Skin epidermis (tissue), 12 donors: ENCODE results near the gene ARHGAP4.

ENCODE experiments used
- H3K27ac ChIP-seq, 21 experiments: fragments of 200-600 bp; sonication (generic) in 11 of 21; one replicate each; pipeline ENCODE4 v1.5.0; 2020; ENCODE audit warnings: mild to moderate bottlenecking in 3 of 21, inconsistent platforms in 2 of 21, moderate library complexity in 2 of 21
- H3K4me3 ChIP-seq, 7 experiments: fragments of 200-600 bp; sonication (generic) in 2 of 7; one replicate each; pipeline ENCODE4 v1.5.0; 2020; ENCODE audit warnings: inconsistent platforms in 2 of 7, mild to moderate bottlenecking in 2 of 7, moderate library complexity in 1 of 7

Gene ARHGAP4

DNA sequence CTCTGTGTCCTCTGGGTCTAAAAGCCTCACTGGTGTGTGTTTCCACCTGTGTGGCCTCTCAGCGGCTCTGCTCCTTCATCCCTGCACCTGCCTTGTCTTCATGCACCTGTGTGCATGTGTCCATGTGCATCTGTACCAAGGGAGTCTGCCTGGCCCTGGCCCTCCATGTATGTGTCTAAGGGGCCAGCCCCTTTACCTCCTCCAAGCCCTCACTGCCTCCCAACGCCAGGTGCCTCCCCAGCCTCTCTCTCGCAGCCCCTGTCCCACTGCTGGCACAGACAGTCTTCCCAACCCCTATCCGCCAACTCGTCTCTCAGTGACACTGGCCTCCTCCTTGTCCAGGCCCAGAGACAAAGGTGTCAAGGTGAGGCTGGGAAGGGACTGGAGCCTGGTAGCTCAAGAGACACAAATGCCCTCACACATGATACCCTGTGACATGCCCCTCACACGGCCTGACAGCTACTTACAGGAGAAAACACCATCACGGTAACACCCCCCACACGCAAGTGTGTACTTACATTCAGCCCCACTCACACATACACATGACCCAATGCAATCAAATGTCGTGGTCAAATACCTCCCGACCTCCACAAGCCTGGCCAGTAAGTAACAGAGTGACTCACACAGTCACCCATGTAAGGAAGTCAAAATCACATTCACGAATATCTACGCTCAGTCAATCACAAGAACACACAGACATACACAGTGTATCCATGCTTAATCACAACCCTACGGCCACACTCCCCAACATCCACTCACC is 51.5 kb downstream of the ARHGAP4 start:
- Histone ChIP-seq H3K27ac (no peak overlapping the region), H3K4me3 (no peak overlapping the region)

DNA sequence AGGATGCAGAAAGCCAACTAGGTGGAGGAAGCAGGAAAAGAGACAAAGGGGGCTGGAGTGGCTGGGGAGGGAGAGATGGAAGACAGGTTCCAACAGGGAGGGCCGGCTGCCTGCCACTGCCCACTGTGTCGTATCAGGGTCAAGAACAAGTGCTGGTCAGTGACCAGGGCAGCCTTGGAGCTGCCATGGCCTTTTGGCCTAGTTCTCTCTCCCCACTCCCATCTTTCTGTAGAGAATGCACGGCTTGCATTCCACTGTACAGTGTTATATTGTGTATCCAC is 52.0 kb downstream of the ARHGAP4 start:
- no peak overlapping the region for H3K27ac ChIP-seq

DNA sequence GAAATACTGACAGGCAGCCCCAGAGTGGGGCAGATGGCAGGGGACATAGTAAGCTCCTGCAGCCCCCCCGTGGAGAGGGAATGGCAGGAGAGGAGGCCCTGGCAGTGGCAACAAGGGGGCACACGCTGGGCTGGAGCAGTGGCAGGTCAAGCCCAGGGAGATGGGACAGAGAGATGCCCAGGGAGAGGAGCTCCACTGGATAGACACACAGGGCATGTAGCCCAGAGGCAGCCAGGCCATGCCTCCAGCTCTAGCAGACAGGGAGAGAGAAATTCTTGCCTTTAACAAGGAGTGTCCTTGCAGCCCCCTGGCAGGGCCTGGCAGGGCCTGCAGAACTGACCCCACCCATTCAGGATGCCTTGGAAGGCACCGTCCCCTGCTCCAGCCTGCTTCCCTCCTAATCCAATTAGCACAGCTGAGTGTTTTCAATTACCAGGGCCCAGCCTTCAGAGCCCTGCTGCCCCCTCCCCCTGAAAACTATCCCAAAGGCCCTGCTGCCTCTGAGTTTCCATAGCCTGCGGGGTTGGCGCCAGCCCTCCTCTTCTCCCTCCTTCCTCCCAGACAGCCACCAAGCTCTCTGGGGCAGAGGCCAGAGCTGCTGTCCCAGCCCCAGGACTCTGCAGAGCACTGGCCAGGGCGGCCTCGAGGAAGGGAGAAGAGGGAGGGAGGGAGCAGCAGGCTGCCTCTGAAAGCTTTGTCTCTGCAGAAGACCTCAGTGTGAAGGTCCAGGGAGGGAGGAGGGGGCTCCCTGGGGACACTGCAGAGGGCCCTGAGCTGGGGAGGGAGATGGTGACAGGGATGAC is 52.6 kb downstream of the ARHGAP4 start:
- H3K27ac ChIP-seq, result no peak overlapping the region
- no peak overlapping the region for H3K4me3 ChIP-seq

More for the DNA sequence above, 52.0 kb downstream of the ARHGAP4 start:
- no peak overlapping the region for H3K4me3 ChIP-seq

DNA sequence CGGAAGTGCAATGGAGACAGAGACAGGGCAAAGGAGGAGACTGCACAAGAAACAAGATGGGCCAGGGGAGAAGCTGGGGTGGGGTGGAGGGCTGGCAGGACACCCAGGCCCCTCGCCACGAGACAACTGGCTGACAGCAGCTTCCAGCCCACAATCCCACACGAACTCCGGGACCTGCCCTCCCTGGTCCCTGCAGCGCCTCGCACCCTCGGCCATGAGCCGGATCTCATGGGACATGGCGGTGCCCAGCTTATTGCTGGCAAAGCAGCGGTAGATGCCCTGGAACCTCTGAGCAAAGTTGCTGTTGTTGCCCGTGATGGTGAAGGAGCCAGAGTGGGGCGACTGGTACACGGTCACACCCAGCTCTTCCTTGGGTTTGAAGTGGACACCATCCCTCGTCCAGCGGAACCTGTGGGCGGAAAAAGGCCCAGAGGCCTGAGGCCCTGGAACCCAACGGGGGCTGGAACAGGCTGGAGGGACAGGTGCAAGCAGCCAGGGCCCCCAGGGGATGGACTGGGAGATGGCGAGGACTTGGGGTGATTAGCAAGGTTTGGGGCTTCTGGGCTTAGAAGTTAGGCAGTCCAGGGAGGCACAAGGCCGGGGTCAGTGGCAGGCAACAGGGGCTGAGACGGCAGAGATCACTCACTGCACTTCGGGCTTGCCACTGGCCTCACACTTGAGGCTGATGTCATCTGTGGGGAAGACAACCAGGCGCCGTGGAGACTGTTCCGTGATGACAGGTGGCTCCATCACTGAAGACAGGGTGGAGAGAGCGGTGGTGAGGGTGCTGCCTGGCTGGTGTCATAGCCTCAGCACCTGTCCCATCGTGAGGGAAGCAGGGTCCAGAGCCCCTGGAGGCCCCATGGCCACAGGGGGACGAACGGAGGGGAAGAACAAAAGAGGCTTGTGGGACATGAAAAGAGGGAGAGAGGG is 53.9 kb downstream of the ARHGAP4 start:
- Histone ChIP-seq H3K4me3 (no peak overlapping the region), H3K27ac (no peak overlapping the region)

DNA sequence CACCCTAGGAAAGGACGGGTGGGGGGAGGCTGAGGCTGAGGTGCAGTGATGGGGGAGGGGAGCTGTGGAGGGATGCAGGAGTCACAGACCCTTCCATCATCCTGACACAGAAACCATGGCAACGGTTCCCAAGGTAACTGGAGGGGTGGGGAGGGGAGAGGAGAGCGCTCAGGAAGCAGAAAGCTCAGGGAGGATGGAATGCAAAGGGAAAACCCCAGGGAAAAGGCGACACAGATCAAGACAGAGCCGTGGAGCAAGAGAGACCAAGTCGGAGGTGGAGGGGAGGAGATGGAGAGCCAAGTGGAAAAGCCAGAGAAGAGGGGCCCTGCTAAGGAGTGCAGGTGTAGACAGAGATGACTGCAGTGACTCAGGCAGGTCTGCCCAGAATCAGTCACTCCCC is 54.6 kb downstream of the ARHGAP4 start:
- Histone ChIP-seq H3K4me3 (no peak overlapping the region), H3K27ac (no peak overlapping the region)

DNA sequence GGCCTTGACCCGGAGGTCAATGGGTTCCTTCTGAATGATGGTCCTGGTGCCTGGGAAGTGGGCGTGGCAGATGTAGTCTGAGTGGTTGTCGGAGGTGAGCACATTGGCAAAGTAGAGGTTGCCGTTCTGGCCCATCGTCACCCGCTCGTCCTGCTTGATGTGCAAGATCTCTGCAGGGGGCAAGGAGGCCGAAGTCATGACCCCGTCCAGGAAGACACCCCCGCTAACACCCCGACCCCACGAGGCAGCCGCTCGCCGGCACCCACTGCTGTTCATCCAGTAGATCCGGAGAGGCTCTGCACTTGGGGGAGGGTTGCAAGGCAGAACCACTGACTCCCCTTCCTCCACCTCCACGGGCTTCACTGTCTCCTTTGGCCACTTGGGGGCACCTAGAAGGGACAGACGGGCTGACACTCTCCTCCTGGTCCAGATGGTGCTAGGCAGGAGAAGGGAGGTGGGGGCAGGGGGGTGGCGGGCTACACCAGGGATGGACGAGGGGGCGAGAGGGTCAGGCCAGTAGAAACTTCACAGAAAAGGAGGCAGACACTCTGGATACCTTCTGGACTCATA is 55.2 kb downstream of the ARHGAP4 start:
- no peak overlapping the region for H3K4me3 ChIP-seq

DNA sequence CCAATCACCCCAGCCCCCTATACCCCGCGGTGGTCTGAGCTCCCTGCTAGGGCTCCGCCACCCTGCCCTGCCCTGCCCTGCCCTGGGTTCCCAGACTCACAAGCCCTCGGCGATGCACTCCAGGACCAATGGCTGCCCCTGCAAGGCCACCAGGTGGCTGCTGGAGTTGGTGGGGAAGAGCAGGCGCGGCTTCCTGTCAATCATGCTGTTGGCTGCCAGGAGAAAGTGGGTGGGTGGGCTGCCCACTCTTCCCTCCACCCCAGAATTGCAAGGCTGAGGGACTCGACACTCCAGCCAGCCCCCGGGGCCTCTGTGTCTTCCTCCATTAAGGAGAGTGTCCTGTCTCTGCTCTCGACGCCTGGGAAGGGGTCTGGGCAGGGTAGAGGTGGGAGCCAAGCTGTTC is 55.8 kb downstream of the ARHGAP4 start:
- no peak overlapping the region for H3K4me3 ChIP-seq
- H3K27ac ChIP-seq, result no peak overlapping the region

More for the DNA sequence above, 55.2 kb downstream of the ARHGAP4 start:
- H3K27ac ChIP-seq, result no peak overlapping the region

DNA sequence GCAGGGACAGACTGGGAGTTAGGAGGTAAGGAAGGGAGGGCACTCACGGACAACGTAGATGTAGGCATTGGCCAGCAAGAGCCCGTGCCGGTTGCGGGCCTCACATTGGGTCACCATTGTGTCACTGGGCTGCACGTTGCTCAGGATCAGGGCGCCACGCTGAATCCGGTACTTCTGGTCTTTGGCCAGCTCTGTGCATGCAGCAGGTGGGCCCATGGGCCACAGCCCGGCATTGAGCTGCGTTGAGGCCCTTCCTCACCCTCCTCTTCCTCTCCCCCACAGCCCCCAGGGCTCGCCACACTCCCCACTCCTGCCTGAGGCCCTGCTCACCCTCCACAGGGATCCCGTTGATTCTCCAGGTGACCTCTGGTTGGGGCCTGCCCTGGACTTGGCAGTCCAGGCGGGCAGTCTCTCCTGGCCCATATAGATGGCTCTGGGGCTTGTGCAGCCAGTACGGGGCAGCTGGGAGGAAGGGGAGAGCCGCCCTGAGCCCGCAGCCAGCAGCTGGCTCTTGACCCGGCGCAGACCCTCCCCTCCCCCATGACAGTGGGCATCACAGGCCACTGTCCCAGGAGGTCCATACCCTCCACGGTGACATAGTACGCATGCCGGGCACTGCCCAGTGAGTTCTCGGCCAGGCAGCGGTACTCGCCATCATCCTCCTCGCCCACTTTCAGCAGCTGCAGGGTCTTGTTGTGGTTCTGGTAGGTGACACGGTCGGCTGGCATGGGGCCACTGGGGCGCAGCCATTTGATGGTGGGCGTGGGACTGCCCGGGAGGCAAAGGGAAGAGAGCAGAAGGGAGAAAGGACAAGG is 56.4 kb downstream of the ARHGAP4 start:
- Histone ChIP-seq H3K27ac (no peak overlapping the region), H3K4me3 (no peak overlapping the region)

DNA sequence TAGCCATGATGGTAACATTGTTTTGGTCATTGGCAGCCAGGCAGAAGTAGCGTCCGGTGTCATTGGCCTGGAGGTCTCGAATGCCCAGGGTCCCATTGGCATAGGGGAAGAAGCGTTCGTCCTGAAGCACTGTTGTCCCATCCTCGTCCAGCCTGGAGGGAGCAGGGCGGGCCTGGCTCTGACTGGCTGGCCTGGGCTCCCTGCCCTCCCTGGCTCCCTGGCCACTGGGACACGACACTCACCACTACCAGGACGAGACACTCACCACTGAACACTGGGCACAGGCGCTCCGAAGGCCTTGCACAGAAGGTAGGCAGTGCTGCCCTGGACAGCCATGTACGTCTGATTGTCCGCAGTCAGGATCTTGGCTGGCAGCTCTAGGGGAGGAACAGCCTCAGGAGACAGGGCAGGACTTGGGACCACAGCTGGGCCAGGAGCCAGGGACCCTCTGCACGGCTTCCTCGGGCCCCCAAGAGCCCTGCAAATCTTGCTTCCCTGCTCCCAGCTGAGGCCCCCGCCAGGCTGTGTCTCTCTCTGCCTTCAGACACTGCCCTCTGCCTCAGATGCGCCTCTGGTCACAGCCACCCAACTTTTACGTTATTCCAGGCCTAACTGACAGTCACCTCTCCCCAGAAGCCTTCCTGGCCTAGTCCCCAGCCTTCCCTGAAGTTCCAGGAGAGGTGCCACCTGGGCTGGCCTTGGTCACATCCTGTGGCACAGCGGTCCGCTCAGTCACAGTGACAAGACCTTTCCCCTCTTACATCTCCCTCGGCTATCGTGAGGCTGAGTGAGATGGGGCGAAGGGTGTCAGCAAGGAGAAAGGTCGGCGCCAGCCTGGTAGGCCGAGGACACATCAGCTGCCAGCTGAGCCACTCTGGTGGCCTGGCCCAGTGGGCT is 57.2 kb downstream of the ARHGAP4 start:
- Histone ChIP-seq H3K4me3 (no peak overlapping the region), H3K27ac (no peak overlapping the region)

DNA sequence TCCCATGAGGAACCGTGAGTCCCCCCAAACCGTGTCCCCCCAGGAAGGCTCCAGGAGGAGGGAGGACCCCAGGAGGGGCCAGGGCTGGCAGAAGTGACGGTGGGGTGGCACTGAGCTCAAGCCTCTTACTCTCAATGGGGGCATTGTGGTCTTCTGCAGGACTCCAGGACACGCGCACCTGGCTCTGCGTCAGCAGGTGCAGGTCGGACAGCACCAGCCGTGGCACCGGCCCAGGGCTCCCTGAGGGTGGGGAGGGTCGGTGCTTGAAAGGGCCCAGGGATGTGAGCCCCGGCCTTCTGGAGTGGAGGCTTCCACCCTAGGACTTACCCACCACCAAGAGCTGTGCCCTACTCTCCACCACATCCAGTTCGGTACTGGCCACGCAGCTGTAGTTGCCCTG is 58.4 kb downstream of the ARHGAP4 start:
- H3K4me3 ChIP-seq, result no peak overlapping the region
- H3K27ac ChIP-seq, result no peak overlapping the region

DNA sequence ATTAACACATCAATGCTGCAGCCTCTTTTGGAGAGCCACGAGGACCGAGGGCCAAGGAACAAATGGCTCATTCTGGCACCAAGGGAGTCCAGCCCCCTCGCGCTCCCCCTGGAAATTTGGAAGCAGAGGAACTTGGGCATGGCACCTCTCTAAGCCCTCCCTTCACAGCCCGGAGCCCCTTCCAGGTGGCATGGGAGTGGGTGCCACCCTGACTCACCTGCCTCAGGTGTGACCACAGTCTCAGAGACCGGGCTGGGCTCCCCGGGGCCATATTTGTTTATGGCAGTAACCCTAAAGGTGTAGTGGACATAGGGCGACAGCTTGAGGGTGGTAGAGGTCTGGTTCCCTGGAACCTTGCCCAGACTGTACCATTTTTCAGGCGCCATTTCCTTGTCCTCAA is 58.9 kb downstream of the ARHGAP4 start:
- H3K27ac ChIP-seq, result no peak overlapping the region
- H3K4me3 ChIP-seq, result no peak overlapping the region

DNA sequence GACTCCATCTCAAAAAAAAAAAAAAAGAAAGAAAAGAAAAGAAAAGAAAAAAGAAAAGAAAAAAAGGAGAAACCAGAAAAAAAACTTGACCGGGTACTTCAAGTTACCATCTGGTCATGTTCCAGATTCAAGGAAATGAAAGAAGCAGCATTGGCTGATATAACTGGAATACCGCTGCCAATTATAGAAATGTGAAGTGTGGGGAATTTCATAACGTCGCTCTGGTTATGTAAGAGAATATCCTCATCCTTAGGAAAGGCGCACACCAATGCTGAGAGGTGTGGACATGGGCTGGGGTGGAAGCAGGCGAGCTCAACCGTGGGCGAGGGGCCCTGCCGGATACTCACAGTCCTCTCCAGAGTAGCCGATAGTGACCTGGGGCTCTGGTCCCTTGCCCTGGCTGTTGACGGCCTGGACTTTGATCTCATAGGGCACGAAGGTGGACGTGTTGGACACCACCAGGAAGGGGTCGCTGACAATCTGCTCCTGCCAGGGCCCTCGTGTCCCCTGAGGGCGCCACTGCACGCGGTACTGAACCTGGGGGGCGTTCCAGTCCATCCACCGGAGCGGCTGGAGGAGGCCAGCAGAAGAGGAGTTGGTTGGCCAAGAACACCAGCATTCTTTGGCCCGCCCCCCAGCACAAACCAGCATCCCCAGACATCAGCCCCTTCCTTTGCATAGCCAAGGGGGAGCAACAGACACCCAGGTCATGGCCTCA is 59.6 kb downstream of the ARHGAP4 start:
- no peak overlapping the region for H3K4me3 ChIP-seq
- no peak overlapping the region for H3K27ac ChIP-seq

DNA sequence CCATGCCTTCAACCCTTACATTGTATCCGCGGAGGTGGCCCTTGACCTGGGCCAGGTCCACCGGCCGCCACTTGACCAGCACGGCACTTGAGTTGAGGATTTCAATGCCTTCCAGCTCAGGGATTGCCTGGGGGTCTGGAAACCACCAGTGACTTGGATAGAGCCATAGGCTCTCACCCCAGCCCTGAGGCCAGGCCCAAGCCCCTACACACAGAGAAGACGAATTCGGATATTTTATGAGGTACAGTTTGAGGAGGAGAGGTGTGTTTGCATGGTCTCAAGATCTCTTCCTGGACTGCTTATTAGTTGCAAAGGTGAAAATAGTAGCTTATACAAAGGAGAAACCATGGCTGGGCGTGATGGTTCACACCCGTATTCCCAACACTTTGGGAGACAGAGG is 60.4 kb downstream of the ARHGAP4 start:
- Histone ChIP-seq H3K27ac (no peak overlapping the region), H3K4me3 (no peak overlapping the region)

DNA sequence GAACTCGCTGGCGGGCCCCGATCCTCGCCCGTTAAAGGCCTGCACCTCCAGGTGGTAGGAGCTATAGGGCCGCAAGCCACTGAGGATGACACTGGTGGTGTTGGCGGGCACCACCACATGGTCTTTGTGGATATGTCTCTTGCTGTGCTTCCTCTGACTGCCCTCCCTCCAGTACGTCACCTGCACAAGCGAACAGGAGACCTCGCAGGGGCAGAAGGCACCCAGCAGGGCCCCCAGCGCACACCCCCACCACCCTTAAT is 60.8 kb downstream of the ARHGAP4 start:
- no peak overlapping the region for H3K4me3 ChIP-seq
- no peak overlapping the region for H3K27ac ChIP-seq

DNA sequence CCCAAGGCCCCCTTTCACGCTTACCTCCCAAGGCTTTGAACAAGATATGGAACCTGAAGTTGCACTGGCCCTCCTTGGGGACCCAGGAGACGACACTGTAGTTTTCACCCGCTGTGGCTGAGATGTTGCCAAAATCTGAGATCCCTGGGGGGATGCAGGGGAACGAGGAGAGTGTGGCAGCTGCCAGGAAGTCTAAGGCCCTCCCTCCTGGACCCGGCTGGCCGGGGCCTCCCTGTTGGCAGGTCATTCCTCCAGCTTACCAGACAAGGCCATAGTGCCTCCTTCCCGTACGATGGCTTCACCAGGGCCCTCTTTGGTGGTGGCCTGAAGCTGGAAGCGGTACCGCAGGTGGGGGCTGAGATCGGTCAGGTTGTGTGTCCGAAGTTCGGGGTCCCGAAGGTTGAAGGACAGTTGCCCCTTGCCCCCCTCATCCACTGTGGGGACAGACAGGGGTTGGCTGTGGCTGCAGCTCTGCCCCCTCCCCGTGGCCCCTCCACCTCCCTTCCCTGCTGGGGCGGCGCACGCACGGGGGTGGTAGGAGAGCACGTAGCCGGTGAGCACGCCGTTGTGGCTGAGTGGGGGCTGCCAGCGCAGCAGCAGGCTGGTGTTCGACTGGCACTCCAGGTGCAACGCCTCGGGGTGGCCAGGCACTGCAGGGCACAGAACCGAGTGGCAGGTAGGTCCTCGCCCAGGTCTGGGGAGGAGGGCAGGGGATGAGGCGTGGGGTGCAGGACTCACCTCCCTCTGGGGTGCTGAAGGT is 61.3 kb downstream of the ARHGAP4 start:
- Histone ChIP-seq H3K4me3 (no peak overlapping the region), H3K27ac (no peak overlapping the region)

DNA sequence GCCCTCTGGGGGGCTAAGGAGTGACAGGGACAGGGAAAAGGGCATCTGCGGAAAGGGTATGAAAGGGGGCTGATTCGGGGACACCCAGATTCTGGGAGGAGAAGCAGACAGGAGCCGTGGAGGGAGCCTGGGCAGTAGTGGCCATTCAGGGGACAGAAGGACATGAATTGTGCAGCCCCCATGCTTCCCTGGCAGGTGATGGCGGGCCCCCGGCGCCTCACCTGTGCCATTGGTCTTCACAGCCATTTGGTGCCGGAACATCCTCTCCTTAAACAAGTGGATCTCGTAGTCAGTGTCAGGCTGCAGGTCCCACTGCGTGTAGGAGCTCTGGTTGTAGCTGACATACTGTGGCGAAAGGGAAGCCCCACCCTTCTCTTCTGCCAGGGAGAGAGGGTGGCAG is 62.0 kb downstream of the ARHGAP4 start:
- no peak overlapping the region for H3K4me3 ChIP-seq
- H3K27ac ChIP-seq, result no peak overlapping the region

DNA sequence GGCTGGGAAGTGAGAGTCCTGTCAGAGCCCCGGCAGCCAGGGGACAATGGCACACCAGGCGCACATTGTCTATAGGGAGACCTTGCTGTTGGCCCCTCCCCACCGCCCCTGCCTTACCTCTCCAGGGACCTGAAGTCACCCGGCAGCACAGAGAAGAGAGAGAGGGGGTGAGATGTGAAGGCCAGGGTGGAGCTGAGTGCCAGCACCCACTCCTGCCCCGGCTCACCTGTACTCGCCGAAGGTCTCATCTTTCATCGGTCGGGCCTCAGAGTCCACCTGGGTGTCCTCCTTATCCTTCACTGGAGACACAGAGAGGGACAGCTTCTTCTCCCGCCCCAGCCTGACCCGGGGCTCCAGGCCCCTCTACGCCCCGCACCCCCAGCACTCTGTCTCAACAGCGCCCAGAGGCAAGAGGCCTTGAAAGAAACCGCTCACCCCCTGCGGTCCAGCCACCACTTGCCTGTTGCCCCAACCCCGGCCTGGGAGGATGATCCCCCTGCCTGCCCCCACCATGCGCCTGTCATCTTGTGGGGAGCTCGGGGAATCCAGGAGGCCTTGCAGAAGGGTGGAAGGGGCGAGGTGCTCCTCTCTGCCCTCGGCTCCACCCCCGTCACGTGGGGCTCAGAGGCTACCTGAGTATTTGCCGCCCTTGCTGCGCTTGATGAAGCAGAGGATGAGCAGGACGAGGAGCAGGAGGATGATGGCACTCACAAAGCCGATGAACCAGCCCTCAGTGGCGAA is 62.6 kb downstream of the ARHGAP4 start:
- Histone ChIP-seq H3K27ac (no peak overlapping the region), H3K4me3 (no peak overlapping the region)
